NCI-H774 (cell line): ENCODE measurements around the gene ATP8A2.

Source experiments
- DNase-seq: peaks from one replicate; lab custom pipeline; 2025; lab: John Stamatoyannopoulos, UW

Gene ATP8A2

DNA sequence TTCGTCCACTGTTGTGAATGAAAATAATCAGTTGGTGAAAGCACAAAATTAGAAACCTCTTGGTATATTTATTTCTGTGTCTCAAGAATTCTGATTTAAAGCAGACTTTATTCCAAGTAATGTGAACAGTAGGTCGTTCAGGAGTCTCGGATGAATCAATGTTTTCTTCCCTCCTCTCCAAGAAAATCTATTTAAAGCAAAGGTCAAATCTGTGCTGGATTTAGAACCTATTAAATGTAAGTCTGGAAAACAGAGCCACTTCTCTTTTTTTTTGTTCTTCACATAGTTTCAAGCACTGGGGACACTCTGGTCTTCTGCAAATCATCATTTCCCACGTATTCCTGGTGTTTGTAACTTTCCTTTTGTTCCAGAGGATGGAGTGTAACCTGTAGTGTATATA, 312.7 kb downstream of the ATP8A2 start:
- no peak for DNase-seq

DNA sequence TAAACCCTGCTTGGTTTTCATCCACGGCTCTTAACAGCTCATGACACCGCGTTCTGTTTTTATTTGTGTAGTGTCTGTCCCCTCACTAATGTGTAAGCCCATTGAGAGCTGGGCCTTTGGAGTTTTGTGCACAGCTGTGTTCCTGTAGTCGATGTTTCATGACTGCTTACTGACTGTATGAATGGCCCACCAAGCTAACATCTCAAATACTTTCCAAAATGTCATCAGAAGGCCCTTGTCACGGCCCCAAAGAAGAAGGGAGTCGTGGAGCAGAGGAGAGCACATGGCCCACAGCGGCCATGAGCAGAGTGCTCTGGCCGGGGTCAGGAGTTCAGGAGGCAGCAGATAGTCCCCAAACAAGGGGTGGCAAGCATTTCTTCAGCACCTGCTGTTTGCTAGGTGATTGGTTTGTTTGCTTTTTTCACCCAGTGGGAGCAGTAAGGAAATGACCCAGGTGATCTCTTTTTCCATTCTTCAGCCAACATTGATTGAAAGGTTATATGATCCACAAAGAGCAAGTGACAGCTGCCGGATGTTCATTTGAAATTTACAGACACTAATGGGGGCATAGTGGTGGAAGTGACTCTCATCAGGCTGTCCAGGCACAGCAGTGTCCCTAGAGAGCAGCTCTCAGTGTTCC, 315.2 kb downstream of the ATP8A2 start:
- DNase-seq: peak; percentile 65

DNA sequence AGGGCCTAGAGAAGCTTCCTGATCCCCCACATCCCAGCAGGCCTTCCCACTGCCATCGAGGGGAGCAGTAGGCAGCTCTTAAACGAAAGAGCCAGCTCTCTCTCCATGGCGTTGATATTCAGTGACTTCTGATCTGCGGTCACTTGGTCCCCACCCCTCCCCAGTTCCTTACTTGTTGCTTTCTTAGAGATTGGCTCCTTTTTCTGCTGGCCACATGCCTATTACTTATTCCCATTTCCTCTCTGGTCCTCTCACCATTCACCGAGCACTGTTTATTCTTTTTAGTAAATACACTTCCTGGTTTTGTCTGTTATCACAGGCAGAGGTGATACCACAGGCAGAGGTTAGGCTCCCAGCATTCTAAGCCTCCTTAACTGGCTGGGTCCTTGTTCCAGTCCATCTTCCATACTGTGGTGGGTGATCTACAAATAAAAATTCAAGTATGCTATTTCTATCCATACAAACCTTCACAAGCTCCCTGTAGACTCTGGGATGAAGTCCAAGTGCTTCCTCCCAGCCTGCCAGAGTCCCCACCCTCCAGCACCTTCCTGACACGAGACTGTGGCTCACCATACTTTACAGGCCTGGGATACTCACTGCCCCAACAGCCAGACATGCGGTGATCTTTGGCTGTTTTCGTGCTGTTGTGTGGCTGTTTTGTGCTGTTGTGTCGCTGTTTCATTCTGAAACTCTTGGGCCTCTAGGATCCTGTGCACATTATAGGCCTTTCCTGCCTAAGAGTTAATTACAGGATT, 315.9 kb downstream of the ATP8A2 start:
- peak; percentile 24 for DNase-seq

DNA sequence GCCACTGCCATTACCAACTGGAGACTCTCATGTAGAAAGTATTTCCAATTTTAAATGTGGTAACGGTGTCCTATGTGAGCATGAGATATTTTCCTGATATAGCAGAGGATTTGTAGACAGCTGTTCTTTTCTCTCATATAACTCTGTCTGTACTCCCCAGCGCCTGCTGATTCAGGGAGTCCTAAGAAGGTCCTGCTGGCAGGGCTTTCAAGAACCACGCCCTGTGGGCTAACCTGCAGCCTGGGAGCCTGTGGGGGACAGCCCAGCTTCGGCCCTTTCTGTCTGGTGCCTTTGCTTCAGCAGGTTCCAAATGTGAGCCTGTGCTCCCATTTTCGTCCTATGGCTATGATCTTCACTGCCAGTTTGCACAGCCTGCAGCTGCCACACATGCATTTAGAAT, 316.8 kb downstream of the ATP8A2 start:
- no peak for DNase-seq

DNA sequence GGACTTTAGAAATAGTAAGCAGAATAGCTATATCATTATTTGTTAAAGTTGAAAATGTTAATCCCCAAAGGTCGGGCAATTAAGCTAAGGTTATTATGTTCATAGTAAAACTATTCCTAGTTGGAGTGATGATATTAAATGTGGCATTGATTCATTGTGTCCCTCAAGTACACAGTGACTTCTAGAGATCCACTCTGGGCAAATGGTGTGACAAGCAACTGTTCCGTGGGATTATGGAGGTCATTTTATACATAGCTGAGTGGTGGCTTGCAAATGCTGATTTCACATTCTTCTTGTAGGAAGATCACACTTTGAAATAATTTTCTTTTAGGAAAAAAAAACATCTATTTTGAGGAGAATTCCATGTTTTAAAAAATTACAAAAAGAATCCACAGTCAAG, 317.8 kb downstream of the ATP8A2 start:
- DNase-seq: no peak

DNA sequence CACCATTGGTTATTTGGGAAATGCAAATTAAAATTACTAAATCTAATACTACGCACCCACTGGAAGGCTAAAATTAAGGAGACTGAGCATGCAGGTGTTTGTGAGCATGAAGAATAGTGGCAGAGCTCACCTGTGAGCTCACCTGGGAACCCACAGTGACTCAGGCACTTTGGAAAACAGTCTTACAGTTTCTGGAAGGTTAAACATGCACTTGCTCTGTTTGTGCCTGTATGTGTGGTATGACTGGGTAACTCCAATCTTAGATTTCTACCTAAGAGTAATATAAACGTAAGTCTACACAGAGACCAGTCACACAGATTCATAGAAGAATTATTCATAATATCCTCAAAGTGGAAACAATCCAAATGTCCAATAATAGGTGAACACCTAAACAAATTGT, 318.8 kb downstream of the ATP8A2 start:
- no peak for DNase-seq

DNA sequence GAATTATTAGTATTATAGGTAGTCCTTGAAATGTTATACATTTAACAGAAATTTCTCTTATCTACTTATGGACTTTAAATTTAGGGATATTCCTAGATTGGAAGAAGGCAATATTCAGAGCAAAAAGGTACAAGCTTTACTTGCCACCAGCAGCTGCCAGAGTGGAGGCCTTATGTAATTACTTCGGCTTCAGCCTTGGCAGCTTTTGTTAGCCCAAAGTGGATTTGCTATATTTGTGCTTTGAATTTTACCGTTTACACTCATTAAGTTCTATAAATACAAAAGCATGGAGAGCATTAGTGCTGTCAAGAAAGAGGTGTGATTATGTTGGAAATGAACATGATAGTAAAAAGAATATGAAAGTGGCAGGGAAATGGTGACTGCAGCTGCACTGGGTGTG, 319.9 kb downstream of the ATP8A2 start:
- DNase-seq: peak; percentile 6

DNA sequence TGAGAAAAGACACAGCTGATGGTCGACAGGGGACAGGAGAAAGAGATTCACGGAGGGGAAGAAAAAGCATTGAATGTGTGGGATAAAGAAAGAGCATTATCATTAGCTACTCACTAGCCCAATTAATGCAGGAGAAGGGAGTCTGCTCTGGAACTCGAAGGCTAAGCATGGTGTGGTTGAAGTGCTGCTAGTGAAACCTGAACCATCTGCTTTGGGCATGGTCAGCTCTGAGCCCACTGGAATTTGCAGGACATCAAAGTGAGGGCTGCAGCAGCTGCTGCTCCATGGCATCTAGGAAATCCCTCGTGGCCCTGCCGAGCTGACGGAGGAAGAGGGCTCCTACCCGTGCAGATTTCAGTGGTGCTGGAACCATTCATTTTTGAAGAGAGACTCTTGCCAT, 320.3 kb downstream of the ATP8A2 start:
- no peak for DNase-seq

DNA sequence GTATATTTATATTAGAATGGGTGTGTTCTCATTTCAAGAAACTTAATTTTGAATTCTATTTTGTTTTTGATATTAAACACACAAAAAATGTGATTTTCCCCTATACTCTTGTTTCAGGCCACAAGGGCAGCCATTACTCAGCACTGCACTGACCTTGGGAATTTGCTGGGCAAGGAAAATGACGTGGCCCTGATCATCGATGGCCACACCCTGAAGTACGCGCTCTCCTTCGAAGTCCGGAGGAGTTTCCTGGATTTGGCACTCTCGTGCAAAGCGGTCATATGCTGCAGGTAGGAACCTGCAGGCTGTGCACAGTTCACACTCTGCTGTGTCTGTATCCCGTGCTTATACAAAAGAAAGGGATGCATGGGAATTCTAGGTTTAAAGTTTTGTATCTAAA, 327.3 kb downstream of the ATP8A2 start:
- no peak for DNase-seq

DNA sequence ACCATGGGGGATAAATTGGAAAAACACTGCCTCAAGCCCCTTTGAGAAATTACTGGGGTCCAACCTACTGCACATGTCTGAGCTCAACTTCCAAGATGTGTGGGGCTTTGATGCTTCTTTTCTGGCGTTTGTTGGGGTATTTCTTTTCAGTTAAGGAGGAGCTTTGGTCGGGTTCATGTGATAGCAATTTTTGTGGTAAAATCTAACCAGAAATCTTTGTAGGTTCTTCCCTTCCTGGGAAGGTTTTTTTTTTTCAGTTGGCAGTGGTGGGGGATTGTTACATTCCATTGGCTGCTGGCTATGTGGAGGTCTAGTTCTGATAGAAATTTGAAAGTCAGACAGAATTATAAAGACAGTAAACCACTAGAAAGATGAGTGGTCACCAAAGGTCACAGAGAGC, 327.8 kb downstream of the ATP8A2 start:
- DNase-seq: no peak

DNA sequence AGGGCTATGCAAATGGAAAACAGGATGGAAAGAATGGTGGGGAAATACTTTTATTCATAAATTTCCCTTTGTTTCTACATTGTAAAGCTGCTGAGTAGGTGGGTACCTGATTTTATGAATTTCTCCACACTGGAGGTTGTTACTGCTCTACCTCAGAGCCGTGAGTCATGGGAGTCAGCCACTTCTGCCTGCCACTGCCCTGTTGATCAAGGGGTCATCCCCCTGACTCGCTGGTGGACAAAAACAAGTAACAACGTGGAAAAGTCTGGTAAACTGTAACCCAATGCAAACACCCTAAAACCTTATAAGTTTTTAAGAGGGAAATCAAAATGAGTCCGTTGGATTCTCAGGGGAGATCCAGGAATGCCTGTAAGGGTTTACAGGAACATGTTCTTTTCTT, 329.5 kb downstream of the ATP8A2 start:
- no peak for DNase-seq

DNA sequence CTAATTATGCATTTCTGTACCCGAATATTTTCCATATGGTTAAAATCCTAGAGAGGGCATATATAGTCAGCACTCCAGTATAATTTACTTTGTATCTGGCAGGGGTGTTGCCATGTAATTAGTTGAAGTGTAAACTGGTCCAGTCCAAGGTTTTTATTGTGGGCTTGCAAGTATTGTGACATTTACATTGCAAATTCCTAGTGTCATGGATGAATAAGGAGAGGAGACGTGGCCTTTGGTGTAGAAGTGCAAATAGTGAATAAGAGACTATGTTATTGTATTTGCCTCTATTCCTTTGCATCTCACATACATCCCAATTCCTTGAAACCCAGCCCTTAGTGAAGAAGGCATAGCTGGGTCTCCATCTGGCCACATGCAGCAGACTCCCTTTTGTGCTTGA, 330.6 kb downstream of the ATP8A2 start:
- no peak for DNase-seq

DNA sequence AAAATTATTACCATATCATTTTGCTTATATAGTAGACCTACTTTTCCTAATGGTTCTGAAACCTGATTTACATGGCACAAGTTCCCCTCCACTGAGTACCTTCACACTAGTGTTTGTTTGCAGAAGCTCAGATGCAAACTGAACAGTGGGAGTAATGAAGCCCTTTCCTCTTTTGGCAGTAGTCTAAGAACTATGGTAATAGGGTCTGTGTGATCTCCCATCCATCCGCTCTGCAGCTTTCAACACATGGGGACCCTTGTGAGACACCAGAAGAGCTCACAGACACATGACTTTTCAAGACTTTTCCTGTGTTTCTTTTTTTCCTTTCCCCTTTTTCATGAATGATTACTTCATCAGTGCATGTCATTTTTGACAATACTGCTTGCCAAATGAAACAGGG, 336.0 kb downstream of the ATP8A2 start:
- no peak for DNase-seq

DNA sequence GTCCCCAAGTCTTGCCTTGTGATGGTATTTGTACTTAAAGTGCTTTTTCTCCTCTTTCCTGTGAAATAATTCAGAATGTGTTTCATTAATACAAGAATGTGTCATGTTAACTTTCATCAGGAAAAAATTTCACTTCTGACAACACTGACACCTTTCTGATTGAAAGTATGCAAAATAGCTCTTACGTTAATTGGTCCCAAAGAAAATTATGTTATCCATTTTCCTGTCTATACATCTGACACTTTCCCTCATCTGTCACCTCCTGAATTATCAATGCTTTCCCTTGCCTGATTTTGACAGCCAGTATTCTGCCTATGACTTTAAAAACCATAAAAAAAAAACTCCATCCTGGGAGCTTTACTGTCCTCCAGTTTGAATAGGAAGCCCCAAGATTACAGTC, 336.5 kb downstream of the ATP8A2 start:
- no peak for DNase-seq

DNA sequence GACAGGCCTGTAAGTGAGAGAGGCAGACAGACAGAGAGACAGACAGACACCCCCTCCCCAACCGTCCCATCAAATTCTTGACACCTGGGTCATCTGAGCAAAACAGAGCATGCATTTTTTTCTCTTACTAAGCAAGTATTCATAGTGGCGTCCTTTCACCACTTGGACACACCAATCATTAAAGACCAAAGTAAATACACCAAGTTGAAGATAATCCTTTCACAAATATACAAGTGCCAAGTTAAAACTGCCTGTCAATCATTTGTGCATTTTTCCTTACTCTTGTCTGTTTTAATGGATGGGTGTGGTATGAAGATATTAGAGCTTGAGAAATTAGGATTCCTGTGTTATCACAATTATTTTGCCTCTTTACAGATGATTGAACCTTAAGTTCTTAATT, 337.3 kb downstream of the ATP8A2 start:
- DNase-seq: no peak

DNA sequence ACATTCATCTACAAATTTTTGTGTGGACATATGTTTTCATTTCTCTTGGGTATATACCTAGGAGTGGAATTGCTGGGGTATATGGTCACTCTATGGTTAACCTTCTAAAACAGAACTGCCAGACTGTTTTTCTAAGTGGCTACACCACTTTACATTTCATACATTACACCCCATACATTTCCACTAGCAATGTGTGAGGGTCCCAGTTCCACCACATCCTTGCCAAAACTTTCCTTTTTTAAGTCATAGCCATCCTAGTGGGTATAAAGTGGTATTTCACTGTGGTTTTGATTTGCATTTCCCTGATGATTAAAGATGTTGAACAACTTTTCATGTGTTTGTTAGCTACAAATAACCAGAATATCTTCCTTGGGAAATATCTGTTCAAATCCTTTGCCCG, 344.0 kb downstream of the ATP8A2 start:
- no peak for DNase-seq

DNA sequence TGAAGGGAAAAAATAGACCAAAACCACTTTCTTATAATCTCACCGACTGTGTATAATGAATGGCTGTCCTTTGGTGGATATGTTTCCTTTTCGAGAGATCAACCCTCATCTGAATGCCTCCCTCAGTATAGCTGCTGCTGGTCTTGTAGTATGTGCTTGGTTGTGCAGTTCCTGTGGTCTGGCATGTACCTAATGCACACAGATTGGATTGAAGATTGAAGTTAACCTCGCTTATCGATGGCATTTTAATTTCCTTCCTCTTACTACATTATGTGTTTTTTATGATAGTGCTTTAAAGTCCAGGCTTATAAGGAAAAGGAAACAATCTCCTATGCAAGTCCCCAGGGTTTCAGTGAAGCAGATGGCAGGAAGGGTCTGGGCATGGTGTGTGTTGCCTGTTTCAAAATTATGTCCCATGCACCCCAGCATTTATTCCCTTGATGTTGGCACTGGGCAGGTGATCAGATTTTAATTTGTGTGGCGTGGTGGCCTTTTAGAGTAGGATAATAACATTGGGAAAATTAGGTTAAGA, 346.0 kb downstream of the ATP8A2 start:
- DNase-seq: no peak

DNA sequence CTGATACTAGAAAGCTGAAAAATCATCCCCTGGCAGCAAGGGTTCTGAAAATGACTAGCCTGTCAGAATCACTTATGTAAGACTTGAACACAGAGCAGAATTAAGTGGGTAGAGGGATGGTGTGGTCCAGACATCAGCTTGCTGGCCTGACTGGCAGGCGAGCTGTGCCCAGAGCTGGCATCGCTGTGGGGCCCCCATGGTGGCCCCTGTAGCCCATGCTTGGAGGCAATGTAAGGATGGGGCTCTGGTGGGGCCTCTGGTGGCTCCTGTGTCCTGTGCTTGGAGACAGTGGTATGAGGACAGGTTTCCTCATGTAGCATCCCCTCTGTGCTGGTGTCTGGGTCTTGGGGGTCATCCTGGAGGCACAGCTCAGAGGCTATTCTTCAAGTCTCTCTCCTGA, 347.9 kb downstream of the ATP8A2 start:
- no peak for DNase-seq

DNA sequence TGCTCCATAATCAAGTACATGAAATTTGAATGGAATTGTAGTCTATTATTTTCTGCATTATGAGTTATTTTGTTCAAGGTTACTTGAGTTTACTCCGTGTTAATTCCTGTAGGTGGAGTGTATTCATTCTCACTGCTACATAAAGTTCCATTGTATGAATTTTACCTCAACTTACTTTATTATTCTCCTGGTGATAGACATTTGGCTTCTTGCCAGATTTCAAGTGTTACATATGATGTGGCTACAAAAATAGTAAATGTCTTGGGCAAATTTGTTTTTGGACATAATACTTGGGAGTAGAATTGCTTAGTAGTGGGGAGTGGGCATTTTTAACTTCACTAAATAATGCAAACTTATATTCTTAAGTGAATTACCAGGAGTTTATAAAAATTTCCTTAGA, 351.1 kb downstream of the ATP8A2 start:
- DNase-seq: no peak

DNA sequence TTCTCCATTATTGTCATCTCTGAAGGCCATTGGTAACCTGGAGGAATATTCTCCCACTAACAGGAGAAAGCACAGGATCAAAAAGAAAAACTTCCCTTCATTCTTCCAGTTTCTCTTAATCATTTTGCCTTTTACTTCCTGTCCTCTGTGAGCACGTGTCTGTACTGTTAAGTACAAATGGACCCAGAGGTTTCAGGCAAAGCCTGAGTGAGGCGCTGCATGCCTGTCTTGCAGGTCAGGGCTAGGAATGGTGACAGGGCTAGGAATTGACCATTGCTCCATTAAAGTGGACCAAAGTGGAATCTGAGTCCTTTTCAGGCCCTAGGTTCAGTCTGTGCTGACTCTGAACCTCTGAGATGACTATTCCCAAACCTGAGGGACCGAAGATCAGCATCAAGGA, 353.3 kb downstream of the ATP8A2 start:
- no peak for DNase-seq

DNA sequence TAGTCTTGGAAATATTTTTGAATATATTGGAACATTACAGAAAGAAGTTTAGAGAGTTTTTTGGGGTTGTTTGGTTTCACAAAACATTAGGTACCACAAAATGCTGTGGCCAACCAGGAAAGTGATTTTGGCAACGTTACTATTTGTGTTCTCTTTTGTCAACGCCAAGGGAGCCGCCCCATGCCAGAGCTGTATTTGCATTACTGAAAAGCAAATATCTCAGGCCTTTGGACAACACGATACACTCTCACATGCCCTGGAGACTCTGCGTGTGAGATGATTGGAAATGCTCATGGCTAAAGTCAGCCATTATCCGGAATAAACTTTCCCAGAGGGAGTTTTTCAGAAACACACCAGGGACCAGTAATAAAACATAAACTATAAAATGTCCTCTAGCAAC, 355.5 kb downstream of the ATP8A2 start:
- peak; percentile 70 for DNase-seq

DNA sequence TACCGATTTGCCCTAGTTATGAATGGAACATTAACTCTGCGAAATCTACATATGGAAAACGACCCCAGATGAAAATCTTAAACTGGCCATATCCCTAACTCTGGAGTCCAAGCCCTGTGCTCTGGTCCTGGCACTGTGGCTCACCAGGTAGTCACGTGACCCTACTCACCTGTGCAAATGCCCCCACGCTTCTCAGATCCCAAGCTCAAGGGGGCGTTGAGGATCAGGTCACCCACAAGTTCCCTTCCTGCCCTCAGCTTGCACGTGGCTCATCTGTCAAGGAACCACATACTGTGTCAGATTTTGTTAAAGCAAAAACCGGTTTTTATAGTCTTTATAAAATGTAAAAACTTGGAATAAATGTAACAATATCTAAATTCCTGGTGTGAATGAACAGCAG, 356.0 kb downstream of the ATP8A2 start:
- no peak for DNase-seq

DNA sequence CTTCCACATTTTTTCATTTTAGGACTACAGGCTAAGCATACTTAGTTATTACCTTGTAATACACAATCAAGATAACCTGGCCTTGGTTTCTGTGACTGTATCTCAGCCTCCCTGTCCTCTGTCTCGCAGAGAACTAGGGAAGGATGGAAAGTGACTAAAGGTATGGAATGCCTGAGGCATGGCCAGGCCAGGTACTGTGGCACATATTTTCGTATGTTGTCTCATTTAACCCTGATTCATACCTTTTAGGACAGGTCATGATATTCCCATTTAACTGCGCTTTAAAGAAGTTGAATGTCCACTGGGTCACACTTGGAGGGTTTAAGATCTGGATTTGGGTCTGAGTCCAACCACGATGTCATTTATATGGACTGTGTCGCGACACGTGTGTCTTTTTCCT, 357.4 kb downstream of the ATP8A2 start:
- no peak for DNase-seq

DNA sequence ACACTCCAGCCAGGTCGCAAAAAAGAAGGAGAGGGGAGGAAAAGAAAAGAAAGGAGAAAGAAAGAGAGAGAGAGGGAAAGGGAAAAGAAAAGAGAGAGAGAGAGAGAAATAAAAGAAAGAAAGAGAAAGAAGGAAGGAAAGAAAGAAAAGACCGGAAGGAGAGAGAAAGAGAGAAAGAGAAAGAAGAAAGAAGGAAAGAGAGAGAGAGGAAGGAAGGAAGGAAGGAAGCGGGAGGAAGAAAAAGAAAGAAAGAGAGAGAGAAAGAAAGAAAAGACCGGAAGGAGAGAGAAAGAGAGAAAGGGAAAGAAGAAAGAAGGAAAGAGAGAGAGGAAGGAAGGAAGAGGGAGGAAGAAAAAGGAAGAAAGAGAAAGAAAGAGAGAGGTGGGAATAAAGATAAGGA, 359.3 kb downstream of the ATP8A2 start:
- DNase-seq: no peak
